ENCODE measurements around the gene AKR7A2.
"Not testable (repeated sequence)": the region's sequence is repeated elsewhere in the genome, so short reads cannot be mapped to it uniquely, and the experiment has no call there.

Gene AKR7A2

DNA sequence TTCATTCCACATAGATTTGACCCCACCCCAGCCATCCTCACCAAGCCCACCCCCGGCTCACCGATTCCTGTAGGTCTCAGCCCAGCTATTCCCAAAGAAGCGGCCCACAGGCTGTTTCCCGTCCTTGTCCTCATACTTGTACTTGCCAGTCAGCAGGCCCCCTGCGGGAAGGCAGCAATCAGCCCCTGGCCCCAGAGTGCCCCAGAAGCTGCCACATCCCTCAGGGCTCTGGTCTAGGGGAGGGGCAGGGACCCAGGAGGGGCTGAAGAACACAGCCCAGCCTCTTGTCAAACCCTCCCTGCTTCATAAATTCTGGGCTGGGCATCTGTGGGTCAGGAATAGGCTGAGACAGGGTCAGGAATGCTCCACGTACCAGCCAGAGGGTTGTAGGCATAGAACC, 5.0 kb downstream of the AKR7A2 start:
- DNase-seq (ENCODE audit: low read depth): no peak

DNA sequence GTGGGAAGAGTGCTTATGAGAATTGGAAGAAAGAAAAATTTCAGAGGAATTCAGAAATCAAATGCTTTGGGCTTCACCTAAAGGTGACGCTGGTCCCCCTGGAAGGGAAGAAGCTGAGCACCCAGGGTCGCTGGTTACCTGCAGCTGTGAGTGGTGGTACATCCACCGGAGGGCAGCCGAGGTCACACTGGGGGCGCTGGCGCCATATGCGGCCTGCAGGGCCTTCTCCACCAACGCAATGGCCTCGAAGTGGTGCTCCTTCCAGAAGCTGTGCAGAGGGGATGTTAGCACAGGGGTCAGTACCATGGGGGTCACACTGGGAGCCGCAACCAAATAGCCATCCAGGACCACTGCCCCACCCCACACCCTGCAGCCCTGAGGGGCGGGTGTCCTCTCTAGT, 6.1 kb downstream of the AKR7A2 start:
- DNase-seq (ENCODE audit: low read depth): no peak

DNA sequence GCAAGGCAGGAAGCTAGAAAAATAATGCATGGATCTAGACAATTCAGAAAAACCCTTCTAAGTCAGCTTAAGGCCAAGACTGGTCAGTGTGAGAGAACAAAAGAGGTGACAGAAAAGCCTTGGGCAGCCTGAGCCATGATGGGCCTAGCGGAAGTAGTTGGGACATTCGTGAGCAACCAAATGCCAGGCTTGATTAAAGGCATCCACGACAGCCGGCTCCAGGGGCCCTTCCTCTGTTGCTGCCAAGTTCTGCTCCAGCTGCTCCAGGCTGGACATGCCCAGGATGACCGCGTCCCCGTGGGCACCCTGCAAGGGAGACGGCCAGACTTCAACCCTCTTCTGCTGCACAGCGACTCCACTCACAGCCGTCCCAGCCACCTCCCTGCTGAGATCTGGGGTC, 7.9 kb downstream of the AKR7A2 start:
- DNase-seq (ENCODE audit: low read depth): not testable (repeated sequence)

DNA sequence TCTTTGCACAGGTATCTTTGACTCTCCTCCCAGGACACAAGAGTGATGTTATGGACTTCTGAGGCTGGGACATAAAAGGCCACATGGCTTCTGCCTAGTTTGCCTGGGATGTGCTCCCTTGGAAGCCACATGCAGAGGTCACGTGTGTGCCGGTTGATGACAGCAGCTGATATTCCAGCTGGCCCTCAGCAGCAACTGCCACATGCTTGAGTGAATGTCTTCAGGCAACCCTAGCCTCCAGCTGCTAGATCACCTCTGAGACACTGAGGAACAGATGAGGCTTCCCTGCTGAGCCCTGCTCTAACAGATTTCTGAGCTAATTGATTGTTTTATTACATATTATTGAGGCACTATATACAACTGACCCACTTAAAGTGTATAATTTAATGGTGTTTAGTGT, 11.7 kb downstream of the AKR7A2 start:
- DNase-seq (ENCODE audit: low read depth): no peak

DNA sequence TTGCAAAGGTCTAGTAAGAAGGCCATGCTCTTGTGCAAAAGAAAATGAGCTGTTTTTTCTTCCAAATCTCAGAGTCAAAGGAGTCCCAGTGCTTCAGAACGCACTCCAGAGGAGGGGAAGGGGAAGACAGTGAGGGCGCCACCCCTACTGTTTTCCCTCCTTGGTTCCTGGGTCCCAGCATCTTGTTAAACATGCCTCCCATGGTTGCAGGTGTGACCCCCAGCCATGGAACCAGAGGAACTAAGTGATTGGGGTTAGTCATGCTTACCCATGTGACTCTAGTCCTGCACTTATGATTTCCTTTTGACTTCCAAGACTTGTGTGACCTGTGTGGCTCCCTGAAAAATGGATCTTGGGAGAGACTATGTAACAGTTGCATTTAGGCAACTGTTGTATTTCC, 17.3 kb downstream of the AKR7A2 start:
- no peak for DNase-seq (ENCODE audit: low read depth)

DNA sequence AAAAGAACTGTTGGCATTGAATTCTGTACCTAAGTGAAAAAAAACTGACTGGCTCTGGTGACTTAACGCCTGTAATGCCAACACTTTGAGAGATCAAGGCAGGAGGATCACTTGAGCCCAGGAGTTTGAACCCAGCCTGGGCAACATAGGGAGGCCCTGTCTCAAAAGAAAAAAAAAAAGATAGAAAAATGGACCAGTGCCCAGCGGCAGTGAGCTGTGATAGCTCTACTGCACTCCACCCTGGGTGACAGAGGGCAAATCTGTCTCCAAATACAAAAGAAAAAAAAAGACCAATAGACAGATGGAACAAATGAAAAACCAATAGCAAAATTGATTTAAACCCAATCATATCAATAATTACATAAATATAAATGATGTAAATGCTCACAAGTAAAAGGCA, 22.7 kb downstream of the AKR7A2 start:
- no peak for DNase-seq (ENCODE audit: low read depth)

DNA sequence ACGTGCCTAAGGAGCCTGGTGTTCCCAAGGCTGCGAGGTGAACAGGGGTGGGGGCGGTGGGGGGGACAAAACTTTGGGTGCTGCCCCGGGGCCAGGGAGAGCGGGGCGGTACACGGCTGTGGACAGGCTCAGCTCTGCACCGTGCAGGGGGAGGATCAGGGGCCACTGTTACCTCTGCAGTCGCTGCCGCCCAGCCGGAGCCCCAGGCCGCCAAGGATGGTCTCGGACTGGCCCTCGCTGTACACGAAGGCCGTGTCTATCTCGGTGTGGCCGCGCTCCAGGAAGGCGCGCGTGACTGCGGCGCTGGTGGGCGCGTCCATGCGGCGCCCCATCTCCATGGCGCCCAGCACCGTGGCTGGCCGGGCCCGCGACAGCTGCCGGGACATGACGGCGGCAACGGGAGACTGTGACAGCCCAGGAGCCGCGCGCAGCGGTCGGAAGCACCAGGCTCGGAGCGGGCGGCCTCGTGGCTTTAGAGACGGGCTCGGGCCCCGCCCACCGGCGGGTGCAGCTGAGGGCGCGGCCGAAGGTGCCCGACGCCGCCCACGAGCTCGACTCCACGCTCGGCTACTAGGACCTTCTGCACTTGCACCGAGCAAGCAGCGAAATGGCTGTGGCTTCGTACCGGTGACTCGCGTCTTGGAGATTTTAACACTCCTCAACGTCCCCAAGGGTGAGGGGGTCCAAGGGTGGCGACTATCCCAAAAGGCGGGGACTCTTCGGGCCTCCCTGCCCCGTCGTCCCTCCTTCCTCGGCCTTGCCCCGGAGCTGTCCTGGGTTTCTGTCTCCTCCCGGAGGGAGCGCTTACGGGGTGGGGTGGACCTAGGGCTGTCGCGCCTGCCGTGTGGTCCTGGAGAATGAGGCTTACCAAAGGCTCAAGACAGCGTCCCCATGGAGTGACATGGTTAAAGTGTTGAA, 23.4 kb downstream of the AKR7A2 start, which contains the start of gene AKR7A3:
AKR7A3 (minus strand) TSS at position 447 of the 918 bp plus-strand sequence; CDS start at position 386, 61 bp downstream.
- DNase-seq (ENCODE audit: low read depth): peak; percentile 48

DNA sequence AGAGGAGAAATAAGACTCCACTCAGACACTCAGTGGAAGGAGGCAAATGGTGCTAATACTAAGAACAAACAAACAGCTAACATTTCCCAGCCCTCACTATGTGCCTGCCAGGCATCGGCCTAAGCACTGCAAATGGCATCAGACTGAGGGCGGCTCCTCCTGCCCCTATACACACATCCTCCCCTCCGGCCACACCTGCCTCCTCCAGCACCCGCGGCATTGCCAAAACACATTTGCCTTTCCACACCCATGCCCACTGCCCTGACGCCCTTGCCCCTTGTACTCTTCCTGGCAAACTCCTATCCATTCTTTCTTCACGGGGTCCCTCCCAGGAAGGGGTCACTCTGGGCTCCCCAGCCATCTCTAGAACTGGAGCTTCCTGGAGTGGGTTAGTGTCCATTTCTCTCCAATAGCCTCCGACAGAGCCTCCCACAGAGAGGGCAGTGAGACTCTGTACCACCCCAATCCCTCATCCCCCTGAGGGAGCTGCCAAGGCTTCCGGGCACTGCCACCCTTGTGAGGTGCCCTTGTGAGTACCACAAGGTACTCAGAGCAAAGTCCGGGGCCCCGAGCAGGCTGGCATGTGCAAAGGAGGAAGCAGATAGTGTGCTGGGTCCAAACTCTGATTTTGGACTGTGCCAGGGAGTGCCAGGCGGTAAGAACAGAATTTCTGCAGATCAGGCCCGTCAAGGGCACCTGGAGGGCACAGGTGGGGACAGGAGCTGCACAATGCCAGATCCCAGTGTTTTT, 24.3 kb downstream of the AKR7A2 start:
- no peak for DNase-seq (ENCODE audit: low read depth)

DNA sequence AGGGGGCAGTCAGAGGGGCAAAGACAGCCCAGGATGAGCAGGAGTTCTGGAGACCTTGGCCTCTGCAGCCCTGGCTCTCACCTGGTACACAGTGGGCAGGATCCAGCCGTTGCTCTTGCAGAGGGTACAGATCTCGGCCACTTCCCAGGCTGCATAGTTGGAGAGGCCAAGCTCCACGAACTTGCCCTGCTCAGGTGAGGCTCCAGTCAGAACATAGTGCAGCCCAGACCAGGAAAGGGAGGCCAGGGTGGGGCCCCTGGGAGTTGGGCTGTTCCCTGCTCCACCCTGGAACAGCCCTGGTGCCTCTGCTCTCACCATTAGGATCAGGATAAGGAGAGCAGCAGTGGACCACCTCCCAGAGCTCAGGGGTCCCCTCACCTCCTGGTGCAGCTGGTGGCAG, 26.1 kb downstream of the AKR7A2 start:
- DNase-seq (ENCODE audit: low read depth): not testable (repeated sequence)

DNA sequence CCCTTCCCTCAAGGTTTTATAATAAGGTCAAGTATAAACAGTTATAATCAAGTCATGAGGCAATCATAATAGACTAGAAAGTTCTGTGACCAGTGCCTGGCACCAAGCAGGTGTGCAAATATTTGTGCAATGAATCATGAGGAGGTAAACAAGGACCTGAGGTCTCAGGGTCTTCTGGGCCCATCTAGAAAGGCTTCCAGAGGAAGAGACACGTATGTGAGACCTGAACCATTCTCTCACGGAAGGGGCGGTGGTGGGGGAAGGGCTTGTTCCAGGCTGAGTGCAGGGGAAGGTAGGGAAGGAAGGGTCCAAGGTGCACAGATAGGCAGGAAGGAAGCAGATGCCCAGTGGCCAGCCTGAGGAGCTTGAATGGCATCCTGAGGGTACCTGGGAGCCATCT, 26.6 kb downstream of the AKR7A2 start:
- DNase-seq (ENCODE audit: low read depth): not testable (repeated sequence)

DNA sequence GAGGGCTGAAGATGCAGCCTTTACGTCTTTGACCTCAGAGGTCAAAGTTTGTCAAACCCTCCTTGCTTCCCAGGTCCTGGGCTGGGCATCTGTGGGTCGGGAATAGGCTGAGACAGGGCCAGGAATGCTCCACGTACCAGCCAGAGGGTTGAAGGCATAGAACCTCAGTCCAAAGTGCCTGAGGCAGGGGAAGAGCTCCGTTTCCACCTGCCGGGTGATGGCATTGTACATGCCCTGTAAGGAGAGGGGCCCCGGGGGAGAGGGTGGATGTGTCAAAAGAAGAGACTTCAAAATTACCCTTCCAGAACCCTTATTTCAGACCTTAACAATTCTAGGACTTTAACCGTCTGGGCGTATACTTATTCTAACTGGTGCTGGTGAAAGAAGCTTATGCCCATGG, 27.1 kb downstream of the AKR7A2 start:
- DNase-seq (ENCODE audit: low read depth): no peak

DNA sequence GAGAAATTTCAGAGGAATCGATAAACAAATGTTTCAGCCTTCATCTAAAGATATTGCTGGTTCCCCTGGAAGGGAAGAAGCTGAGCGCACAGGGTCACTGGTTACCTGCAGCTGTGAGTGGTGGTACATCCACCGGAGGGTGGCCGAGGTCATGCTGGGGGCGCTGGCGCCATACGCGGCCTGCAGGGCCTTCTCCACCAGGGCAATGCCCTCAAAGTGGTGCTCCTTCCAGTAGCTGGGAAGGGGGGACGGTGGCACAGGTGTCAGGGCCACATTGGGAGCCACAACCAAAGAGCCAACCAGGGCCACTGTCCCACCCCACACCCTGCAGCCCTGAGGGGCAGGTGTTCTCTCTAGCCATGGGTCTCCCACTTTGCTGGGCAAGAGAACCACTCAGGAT, 28.1 kb downstream of the AKR7A2 start:
- no peak for DNase-seq (ENCODE audit: low read depth)

DNA sequence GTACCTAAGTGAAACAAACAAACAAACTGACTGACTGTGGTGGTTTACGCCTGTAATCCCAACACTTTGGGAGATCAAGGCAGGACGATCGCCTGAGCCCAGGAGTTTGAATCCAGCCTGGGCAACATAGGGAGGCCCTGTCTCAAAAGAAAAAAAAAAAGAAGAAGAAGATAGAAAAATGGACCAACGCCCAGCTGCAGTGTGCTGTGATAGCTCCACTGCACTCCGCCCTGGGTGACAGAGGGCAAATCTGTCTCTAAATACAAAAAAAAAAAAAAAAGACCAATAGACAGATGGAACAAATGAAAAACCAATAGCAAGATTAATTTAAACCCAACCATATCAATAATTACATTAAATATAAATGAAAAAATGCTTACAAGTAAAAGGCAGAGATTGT, 37.3 kb downstream of the AKR7A2 start:
- DNase-seq (ENCODE audit: low read depth): no peak

DNA sequence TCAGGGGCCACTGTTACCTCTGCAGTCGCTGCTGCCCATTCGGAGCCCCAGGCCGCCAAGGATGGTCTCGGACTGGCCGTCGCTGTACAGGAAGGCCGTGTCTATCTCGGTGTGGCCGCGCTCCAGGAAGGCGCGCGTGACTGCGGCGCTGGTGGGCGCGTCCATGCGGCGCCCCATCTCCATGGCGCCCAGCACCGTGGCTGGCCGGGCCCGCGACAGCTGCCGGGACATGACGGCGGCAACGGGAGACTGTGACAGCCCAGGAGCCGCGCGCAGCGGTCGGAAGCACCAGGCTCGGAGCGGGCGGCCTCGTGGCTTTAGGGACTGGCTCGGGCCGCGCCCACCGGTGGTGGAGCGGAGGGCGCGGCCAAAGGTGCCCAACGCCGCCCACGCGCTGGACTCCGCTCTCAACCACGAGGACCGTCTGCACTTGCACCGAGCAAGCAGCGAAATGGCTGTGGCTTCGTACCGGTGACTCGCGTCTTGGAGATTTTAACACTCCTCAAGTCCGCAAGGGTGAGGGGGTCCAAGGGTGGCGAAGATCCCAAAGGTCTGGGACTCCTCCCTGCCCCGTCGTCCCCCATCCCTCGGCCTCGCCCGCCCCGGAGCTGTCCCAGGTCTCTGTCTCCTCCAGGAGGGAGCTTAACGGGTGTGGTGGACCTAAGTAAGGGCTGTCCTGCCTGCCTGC, 38.0 kb downstream of the AKR7A2 start:
- not testable (repeated sequence) for DNase-seq (ENCODE audit: low read depth)

DNA sequence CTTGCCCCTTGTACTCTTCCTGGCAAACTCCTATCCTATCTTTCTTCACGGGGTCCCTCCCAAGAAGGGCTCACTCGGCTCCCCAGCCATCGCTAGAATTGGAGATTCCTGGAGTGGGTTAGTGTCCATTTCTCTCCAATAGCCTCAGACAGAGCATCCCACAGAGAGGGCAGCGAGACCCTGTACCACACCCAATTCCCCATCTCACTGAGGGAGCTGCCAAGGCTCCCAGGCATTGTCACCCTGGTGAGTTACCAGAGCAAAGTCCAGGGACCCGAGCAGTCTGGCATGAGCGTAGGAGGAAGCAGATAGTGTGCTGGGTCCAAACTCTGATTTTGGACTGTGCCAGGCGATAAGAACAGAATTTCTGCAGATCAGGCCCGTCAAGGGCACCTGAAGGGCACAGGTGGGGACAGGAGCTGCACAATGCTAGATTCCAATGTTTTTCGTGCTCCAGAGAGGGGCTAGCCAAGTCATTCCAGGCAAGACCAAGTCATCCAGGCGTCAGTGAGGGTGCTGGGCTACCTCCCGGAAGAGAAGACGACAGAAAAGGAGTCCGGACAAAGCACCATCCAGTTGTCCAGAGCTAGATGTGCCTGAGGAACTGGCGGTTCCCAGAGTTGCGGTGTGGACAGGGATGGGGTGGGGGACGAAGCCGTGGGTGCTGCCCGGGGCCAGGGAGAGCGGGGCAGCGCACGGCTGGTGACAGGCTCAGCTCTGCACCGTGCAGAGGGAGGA, 38.7 kb downstream of the AKR7A2 start:
- DNase-seq (ENCODE audit: low read depth): no peak

DNA sequence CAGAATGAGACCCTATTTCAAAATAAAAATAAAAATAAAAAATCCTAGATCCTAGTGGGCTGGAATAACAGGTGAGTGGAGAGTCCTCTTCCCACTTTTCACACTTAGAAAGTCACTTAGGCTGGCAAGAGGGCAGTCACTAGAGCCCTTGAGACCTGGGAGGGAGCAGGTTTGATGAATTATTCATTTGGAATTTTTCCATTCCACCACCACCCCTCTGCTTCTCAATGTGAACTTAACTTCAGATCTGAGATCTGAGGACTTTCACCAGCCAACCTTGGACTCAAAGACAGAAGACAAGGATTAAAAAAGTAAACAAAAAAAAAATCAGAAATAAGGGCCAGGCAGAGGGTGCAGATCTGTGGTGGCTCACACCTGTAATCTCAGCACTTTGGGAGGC, 39.9 kb downstream of the AKR7A2 start:
- DNase-seq (ENCODE audit: low read depth): no peak

DNA sequence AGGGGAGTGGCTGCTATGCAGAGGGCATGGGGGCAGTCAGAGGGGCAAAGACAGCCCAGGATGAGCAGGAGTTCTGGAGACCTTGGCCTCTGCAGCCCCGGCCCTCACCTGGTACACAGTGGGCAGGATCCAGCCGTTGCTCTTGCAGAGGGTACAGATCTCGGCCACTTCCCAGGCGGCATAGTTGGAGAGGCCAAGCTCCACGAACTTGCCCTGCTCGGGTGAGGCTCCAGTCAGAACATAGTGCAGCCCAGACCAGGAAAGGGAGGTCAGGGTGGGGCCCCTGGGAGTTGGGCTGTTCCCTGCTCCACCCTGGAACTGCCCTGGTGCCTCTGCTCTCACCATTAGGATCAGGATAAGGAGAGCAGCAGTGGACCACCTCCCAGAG, 41.6 kb downstream of the AKR7A2 start:
- DNase-seq (ENCODE audit: low read depth): not testable (repeated sequence)

DNA sequence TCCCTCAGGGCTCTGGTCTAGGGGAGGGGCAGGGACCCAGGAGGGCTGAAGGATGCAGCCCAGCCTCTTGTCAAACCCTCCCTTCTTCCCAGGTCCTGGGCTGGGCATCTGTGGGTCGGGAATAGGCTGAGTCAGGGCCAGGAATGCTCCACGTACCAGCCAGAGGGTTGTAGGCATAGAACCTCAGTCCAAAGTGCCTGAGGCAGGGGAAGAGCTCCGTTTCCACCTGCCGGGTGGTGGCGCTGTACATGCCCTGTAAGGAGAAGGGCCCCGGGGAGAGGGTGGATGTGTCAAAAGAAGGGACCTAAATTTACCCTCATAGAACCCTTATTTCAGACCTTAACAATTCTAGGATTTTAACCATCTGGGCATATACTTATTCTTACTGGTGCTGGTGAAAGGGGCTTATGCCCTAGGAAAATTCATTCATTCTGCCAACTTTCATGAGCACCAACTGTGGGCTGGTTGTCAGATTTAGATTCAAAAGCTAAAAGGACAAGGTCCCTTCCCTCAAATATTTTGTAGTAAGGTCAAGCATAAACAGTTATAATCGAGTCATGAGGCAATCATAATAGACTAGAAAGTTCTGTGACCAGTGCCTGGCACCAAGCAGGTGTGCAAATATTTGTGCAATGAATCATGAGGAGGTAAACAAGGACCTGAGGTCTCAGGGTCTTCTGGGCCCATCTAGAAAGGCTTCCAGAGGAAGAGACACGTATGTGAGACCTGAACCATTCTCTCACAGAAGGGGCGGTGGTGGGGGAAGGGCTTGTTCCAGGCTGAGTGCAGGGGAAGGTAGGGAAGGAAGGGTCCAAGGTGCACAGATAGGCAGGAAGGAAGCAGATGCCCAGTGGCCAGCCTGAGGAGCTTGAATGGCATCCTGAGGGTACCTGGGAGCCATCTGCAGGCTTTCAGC, 42.3 kb downstream of the AKR7A2 start:
- DNase-seq (ENCODE audit: low read depth): peak; percentile 38

DNA sequence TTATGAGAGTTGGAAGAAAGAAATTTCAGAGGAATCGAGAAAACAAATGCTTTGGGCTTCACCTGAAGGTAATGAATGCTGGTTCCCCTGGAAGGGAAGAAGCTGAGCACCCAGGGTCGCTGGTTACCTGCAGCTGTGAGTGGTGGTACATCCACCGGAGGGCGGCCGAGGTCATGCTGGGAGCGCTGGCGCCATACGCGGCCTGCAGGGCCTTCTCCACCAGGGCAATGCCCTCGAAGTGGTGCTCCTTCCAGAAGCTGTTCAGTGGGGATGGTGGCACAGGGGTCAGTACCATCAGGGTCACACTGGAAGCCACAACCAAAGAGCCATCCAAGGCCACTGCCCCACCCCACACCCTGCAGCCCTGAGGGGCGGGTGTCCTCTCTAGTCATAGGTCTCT, 43.5 kb downstream of the AKR7A2 start:
- DNase-seq (ENCODE audit: low read depth): no peak

DNA sequence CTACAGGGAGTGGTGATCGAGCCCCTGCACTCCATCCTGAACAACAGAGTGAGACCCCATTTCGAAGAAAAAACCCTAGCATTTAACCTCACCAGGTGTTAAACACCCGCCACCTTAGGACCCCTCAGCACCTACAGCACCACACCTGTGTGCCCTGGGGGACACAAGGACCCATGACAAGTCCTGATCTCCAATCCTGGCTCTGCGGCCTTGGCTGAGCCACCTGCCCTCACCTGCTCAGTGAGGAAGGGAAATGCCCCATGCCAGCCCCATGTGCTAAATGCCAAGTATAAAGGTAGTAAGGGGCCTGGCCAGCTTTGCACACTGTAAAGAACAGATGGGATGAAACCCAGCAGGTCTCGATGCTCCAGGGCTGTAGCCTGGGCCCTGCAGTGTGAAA, 49.2 kb downstream of the AKR7A2 start:
- no peak for DNase-seq (ENCODE audit: low read depth)

DNA sequence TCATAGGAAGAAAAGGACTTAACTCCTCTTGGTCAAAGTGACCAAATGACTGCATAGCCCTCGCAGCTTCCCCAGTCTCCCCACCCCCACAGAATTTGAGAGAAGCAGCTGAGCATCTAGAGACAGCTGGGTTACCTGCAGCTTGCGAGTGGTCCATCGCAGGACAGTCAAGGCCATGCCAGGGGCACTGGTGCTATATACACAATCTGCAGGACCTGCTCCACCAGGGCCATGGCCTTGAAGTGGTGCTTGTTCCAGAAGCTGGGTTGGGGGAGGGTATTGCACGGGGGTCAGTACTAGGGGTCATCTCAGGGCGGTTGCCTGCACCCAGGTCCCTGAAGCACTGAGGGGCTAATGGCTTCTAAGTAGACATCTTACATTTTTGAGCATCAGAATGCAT, 49.9 kb downstream of the AKR7A2 start:
- DNase-seq (ENCODE audit: low read depth): no peak

All from EH (cell line).